ENCODE data around the gene ZNF467.

Gene ZNF467

DNA sequence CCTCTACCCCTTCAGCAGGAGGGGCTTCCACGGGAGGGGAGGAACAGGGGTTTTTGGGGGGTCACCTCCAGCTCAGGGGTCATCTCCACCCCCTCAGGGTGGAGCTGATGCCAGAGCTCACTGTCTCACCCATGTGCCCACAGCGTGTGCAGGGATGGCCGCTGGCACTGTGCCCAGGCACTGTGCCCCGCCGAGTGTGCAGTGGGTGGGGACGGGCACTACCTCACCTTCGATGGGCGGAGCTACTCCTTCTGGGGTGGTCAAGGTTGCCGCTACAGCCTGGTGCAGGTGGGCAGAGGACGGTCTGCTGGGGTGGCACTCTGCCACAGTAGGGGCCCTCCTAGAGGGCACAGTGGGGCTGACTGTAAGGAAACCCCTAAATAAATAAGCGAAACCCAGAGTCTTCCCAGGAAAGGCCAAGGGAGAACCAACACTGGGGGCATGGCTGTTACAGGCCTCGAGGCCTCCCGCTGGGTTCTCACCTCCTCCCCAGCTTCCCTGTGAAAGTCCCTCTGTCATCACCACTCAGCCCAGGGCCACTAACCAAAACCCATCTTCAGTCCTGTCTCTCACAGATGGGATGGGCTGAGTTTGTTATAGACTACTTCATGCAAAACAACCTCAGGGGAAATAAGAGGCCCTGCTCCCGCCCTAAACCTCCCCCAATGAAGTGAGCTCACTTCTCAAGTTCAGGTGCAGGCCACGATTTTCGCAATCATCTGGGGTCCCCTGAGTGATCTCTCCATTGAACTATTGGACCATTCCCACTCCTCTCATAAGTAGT lies 7.4 kb upstream of the ZNF467 start:
- no peak for DNase-seq (ENCODE audit: extremely low read depth, low read depth)

DNA sequence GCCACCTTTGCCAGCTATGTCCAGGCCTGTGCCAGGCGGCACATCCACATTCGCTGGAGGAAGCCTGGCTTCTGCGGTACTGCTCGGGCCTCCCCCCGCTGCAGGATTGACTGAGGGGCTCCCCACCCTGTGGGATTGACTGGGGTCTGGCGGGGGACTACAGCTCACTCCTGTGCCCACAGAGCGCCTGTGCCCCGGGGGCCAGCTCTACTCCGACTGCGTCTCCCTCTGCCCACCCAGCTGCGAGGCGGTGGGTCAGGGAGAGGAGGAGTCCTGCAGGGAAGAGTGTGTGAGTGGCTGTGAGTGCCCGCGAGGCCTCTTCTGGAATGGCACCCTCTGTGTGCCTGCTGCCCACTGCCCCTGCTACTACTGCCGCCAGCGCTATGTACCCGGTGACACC lies 6.7 kb upstream of the ZNF467 start:
- DNase-seq (ENCODE audit: extremely low read depth, low read depth), result no peak
- TF ChIP-seq, protein P1, sequence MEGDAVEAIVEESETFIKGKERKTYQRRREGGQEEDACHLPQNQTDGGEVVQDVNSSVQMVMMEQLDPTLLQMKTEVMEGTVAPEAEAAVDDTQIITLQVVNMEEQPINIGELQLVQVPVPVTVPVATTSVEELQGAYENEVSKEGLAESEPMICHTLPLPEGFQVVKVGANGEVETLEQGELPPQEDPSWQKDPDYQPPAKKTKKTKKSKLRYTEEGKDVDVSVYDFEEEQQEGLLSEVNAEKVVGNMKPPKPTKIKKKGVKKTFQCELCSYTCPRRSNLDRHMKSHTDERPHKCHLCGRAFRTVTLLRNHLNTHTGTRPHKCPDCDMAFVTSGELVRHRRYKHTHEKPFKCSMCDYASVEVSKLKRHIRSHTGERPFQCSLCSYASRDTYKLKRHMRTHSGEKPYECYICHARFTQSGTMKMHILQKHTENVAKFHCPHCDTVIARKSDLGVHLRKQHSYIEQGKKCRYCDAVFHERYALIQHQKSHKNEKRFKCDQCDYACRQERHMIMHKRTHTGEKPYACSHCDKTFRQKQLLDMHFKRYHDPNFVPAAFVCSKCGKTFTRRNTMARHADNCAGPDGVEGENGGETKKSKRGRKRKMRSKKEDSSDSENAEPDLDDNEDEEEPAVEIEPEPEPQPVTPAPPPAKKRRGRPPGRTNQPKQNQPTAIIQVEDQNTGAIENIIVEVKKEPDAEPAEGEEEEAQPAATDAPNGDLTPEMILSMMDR (IDR thresholded peaks at IDR 0.05; ENCODE audit: low read depth, low read length), result no peak

More for the DNA sequence above, 7.4 kb upstream of the ZNF467 start:
- TF ChIP-seq, protein P1 (IDR thresholded peaks at IDR 0.05; ENCODE audit: low read depth, low read length), result no peak

DNA sequence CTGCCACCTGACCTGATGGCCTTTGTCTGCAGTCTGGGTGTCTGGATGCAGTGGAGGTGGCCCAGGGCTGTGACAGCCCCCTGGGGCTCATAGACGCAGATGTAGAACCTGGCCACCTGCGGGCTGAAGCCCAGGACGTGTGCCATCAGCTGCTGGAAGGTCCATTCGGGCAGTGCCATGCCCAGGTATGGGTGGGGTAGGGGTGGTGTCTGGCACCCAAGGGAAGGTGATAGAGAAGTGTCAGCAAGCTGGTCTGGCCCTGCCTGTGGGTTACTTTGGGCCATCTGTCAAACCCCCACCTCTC lies 6.1 kb upstream of the ZNF467 start:
- TF ChIP-seq, protein P1 (IDR thresholded peaks at IDR 0.05; ENCODE audit: low read depth, low read length), result no peak

DNA sequence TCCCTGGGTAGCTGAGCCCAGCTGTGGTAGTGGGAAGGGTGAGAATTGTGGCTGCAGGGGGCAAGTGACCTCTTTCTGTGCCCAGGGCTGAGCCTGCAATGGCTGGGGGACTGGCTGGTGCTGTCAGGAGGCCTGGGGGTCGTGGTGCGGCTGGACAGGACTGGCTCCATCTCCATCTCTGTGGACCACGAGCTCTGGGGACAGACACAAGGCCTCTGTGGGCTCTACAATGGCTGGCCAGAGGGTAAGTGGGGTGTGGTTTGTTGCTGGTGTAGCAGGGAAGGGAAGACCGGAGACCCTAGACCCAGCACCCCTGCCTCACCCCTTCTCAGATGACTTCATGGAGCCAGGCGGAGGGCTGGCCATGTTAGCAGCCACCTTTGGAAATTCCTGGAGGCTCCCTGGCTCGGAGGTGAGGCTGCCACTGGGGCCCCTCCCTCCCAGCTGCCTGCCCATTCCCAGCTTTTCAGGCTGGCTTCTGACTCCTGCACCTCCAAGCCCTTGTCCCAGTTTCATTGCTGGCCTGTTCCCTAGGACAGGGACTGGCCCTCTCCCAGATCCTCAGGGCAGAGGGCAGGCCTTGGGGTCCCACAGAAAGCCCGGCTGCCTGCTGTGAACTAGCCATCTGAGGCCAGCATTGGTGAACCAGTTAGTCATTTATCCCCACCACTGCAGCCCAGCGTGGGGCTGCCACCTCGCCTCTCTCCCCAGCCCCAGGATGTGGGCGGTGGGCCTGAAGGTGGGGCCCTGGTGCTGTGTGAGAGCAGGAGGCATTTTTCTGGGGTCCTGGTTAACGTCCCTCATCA lies 5.5 kb upstream of the ZNF467 start:
- TF ChIP-seq, protein P1 (IDR thresholded peaks at IDR 0.05; ENCODE audit: low read depth, low read length), result no peak
- DNase-seq (ENCODE audit: extremely low read depth, low read depth), result no peak

More for the DNA sequence above, 6.1 kb upstream of the ZNF467 start:
- DNase-seq (ENCODE audit: extremely low read depth, low read depth), result no peak

DNA sequence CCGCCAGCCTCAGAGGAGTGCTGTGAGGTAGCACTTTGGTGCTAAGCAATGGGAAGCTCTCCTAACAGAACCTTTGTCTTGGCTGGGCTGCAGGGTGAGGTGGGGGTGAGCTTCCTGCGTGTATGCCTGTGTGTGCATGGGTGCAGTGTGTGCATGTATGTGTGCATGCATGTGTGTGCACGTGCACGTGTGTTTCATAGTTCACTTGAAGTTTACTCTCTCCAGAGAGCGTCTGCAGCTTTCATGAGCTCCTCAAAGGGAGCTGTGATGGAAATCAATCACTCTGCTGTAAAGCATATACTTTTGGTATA lies 4.9 kb upstream of the ZNF467 start:
- TF ChIP-seq, protein P1 (IDR thresholded peaks at IDR 0.05; ENCODE audit: low read depth, low read length), result no peak
- DNase-seq (ENCODE audit: extremely low read depth, low read depth), result no peak

DNA sequence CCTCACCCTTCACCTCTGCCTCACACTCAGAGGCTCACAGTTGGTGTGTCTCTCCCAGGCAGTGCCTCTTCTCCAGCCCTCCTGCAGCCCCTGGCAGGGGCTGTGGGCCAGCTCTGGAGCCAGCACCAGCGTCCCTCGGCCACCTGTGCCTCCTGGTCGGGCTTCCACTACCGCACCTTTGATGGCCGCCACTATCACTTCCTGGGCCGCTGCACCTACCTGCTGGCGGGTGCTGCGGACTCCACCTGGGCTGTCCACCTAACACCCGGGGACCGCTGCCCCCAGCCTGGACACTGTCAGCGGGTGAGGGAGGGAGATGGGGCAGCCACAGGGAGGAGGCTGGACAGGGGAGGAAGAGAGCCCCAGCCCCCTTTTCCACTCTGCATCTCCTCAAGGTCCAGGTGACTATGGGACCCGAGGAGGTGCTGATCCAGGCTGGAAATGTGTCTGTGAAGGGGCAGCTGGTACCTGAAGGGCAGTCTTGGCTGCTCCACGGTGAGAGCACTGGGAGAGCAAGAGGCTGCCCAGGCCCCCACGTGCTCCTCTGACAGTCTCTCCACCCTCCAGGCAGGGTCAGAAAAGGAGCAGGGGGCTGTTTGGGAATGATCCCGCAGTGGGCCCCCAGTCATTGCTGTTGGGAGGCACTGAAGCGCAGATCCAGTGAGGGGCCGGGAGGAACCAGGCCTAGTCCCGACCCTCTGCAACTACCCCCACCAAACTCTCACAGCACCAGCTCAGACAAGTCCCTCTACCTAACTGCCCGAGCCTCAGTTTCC lies 4.4 kb upstream of the ZNF467 start:
- TF ChIP-seq, protein P1 (IDR thresholded peaks at IDR 0.05; ENCODE audit: low read depth, low read length), result no peak

More for the DNA sequence above, 4.4 kb upstream of the ZNF467 start:
- no peak for DNase-seq (ENCODE audit: extremely low read depth, low read depth)

Measured in AG09319 (cell line).